H9 (cell line): ENCODE results near the gene GABBR2. TPM values are rescaled to one million over a fixed set of nuclear protein-coding genes. Genes with fewer than 3 reads are reported as not detected.
A peak's percentile ranks its signal among the peaks of the same experiment; 100 is the strongest.

Experiments used
- DNase-seq: peaks from one replicate; pipeline ENCODE4 v3.0.0-alpha.2; 2017
- H2AFZ ChIP-seq: one replicate; pipeline ENCODE4 v1.6.1; 2013; ENCODE audit warnings: mild to moderate bottlenecking, low read length, control low read depth, moderate library complexity
- H2AK5ac ChIP-seq: 2 replicates; pipeline ENCODE4 v1.6.1; 2013; ENCODE audit warnings: low read length, control low read depth, mixed read lengths; ENCODE audit not compliant: insufficient read length
- H2BK120ac ChIP-seq: one replicate; pipeline ENCODE4 v1.6.1; 2013; ENCODE audit warnings: low read depth, mild to moderate bottlenecking, low read length, control low read depth, inconsistent platforms; ENCODE audit not compliant: poor library complexity, severe bottlenecking
- H2BK12ac ChIP-seq: 2 replicates; pipeline ENCODE4 v1.6.1; 2013; ENCODE audit warnings: low read length, control low read depth, mixed read lengths, low read depth; ENCODE audit not compliant: insufficient read length
- H2BK15ac ChIP-seq: 2 replicates; pipeline ENCODE4 v1.6.1; 2013; ENCODE audit warnings: low read depth, low read length, control low read depth
- H2BK20ac ChIP-seq: one replicate; pipeline ENCODE4 v1.6.1; 2013; ENCODE audit warnings: low read depth, mild to moderate bottlenecking, low read length, control low read depth, inconsistent platforms; ENCODE audit not compliant: poor library complexity, severe bottlenecking
- H2BK5ac ChIP-seq: 2 replicates; pipeline ENCODE4 v1.6.1; 2013; ENCODE audit warnings: low read length, control low read depth, mixed read lengths; ENCODE audit not compliant: insufficient read length
- H3K14ac ChIP-seq: 2 replicates; pipeline ENCODE4 v1.6.1; 2013; ENCODE audit warnings: low read length, control low read depth; ENCODE audit not compliant: insufficient read depth
- H3K18ac ChIP-seq: 2 replicates; pipeline ENCODE4 v1.6.1; 2013; ENCODE audit warnings: low read depth, mild to moderate bottlenecking, mixed read lengths, low read length, control low read depth; ENCODE audit not compliant: insufficient read length
- H3K23ac ChIP-seq: 2 replicates; pipeline ENCODE4 v1.6.1; 2013; ENCODE audit warnings: low read length, control low read depth, mixed read lengths, low read depth; ENCODE audit not compliant: insufficient read length
- H3K23me2 ChIP-seq: 2 replicates; pipeline ENCODE4 v1.6.1; 2013; ENCODE audit warnings: low read depth, mild to moderate bottlenecking, mixed read lengths, low read length, control low read depth; ENCODE audit not compliant: insufficient read length, poor library complexity, severe bottlenecking
- H3K27ac ChIP-seq: 2 replicates; pipeline ENCODE4 v1.5.1; 2013; ENCODE audit warnings: low read length, control low read depth, mixed read lengths, low read depth; ENCODE audit not compliant: insufficient read length
- H3K27me3 ChIP-seq: 2 replicates; pipeline ENCODE4 v1.6.1; 2013; ENCODE audit warnings: low read length, control low read depth, inconsistent platforms; ENCODE audit not compliant: insufficient read depth
- H3K4ac ChIP-seq: 2 replicates; pipeline ENCODE4 v1.6.1; 2013; ENCODE audit warnings: low read depth, mild to moderate bottlenecking, control low read depth, inconsistent platforms, low read length, moderate library complexity
- H3K4me1 ChIP-seq: 2 replicates; pipeline ENCODE4 v1.6.1; 2013; ENCODE audit warnings: low read length, control low read depth, inconsistent platforms; ENCODE audit not compliant: insufficient read depth
- H3K4me2 ChIP-seq: 2 replicates; pipeline ENCODE4 v1.6.1; 2013; ENCODE audit warnings: low read length, control low read depth, mixed read lengths; ENCODE audit not compliant: insufficient read length, insufficient read depth
- H3K56ac ChIP-seq: 2 replicates; pipeline ENCODE4 v1.6.1; 2013; ENCODE audit warnings: low read depth, mild to moderate bottlenecking, mixed read lengths, low read length, control low read depth; ENCODE audit not compliant: insufficient read length
- H3K79me1 ChIP-seq: 2 replicates; pipeline ENCODE4 v1.6.1; 2013; ENCODE audit warnings: low read depth, mild to moderate bottlenecking, moderate library complexity, low read length, control low read depth, inconsistent platforms; ENCODE audit not compliant: insufficient read depth, poor library complexity, severe bottlenecking
- H3K79me2 ChIP-seq: 2 replicates; pipeline ENCODE4 v1.6.1; 2013; ENCODE audit warnings: low read length, control low read depth, inconsistent platforms; ENCODE audit not compliant: insufficient read depth
- H3K9ac ChIP-seq: 2 replicates; pipeline ENCODE4 v1.6.1; 2013; ENCODE audit warnings: low read length, control low read depth, mixed read lengths; ENCODE audit not compliant: insufficient read length; ENCODE audit errors: extremely low read depth
- H3K9me3 ChIP-seq: one replicate; pipeline ENCODE4 v1.6.1; 2013; ENCODE audit warnings: low read depth, low read length, inconsistent platforms; ENCODE audit not compliant: control insufficient read depth
- H3T11ph ChIP-seq: one replicate; pipeline ENCODE4 v1.6.1; 2013; ENCODE audit warnings: mild to moderate bottlenecking, low read length, control low read depth, inconsistent platforms
- H4K20me1 ChIP-seq: one replicate; pipeline ENCODE4 v1.6.1; 2013; ENCODE audit not compliant: control insufficient read depth, insufficient read length, insufficient read depth
- H4K5ac ChIP-seq: 2 replicates; pipeline ENCODE4 v1.6.1; 2013; ENCODE audit warnings: low read depth, mild to moderate bottlenecking, mixed read lengths, low read length, control low read depth; ENCODE audit not compliant: insufficient read length
- H4K8ac ChIP-seq: replicated peaks from 2 replicates; pipeline ENCODE4 v1.6.1; 2013; ENCODE audit warnings: low read length, control low read depth, mixed read lengths, low read depth; ENCODE audit not compliant: insufficient read length
- H4K91ac ChIP-seq: 2 replicates; pipeline ENCODE4 v1.6.1; 2013; ENCODE audit warnings: low read depth, mild to moderate bottlenecking, moderate library complexity, mixed read lengths, low read length, control low read depth; ENCODE audit not compliant: insufficient read length
- H3K27ac Mint-ChIP-seq, 3 experiments: 2 replicates in 2 of 3; 3 replicates in 1 of 3; pipeline ENCODE4 v1.8.0; 2020 to 2021; ENCODE audit warnings: mixed read lengths in 3 of 3, mild to moderate bottlenecking in 1 of 3, moderate library complexity in 1 of 3
- H3K27me3 Mint-ChIP-seq: 2 replicates; pipeline ENCODE4 v1.8.0; 2021; ENCODE audit warnings: low read depth, mild to moderate bottlenecking, moderate library complexity, mixed read lengths
- H3K36me3 Mint-ChIP-seq, 3 experiments: 2 replicates in 2 of 3; 3 replicates in 1 of 3; pipeline ENCODE4 v1.8.0; 2020 to 2021; ENCODE audit warnings: low read depth in 3 of 3, mixed read lengths in 3 of 3; ENCODE audit not compliant: insufficient read depth in 1 of 3
- H3K4me1 Mint-ChIP-seq, 2 experiments: 2 replicates each; pipeline ENCODE4 v1.8.0; 2020; ENCODE audit warnings: mixed read lengths in 2 of 2
- H3K4me3 Mint-ChIP-seq, 2 experiments: 2 replicates in 1 of 2; 3 replicates in 1 of 2; pipeline ENCODE4 v1.8.0; 2020 to 2021; ENCODE audit warnings: mild to moderate bottlenecking in 2 of 2, mixed read lengths in 2 of 2, moderate library complexity in 1 of 2
- H3K9me3 Mint-ChIP-seq, 2 experiments: 2 replicates in 1 of 2; 3 replicates in 1 of 2; pipeline ENCODE4 v1.8.0; 2020; ENCODE audit warnings: mild to moderate bottlenecking in 2 of 2, mixed read lengths in 2 of 2, moderate library complexity in 1 of 2
- WGBS: extraction: QIAGEN DNeasy Blood & Tissue Kit; methylation state at CpG from one replicate; pipeline ENCODE4 v1.1.7; 2013; ENCODE audit warnings: missing lambda C conversion rate, low lambda C conversion rate, mixed read lengths; ENCODE audit not compliant: insufficient read length; ENCODE audit errors: extremely low coverage; 5-methylcytosine and 5-hydroxymethylcytosine counted together
- total RNA-seq: library from RNA; stranded (reverse); gene quantifications from 2 replicates; pipeline ENCODE4 v1.2.1, GENCODE V29; 2021
- TF ChIP-seq, protein P1 (sequence below): fragments of 200-600 bp; sonication (generic); conservative IDR thresholded peaks from 3 replicates; pipeline ENCODE4 v1.8.0; 2021; ENCODE audit warnings: antibody characterized with exemption, mild to moderate bottlenecking

GABBR2 gene
- total RNA-seq, 1 experiment from 2014 or later, result 0.66 TPM

DNA sequence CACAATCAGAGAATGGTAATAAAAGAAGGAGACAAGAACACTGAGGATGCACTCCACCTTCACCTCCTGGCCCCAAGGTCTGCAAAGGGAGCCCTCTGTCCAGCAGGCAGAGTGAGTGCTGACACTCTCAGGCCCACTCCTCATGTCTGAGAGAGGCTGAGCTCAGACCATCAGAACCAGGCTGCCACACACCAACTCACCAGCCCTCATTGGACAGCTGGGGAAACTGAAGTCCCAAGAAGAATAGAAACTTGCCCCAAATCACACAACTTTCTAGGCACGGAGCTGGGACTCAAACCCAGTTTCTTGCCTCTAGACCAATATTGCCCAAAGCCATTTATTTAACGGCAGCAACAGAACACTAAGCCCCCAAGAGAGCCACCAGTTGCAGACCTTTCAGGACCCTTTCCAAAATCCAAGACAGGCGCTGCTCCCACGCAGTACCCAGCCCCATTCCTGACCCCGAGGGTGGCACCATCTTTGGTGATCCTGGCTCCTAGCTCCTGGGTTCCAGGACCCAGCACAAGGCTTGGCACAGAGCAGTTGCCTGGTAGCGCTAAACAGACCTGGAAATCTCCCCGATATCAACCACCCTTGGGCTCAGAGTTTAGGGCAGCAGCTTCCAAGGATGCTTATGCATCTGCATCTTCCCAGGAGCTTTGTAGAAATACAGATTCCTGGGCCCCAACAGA lies 192.4 kb downstream of the GABBR2 start:
- no CpG with 5 or more reads among the region's 7 CpGs for WGBS
- H3K14ac ChIP-seq, result peak overlapping the region; percentile 78; the same call in 1 of the 2 replicates
- H4K20me1 ChIP-seq, result no peaks in the 10 kb centered on the region
- H3K4me1 ChIP-seq, result no peaks in the 10 kb centered on the region
- H4K8ac ChIP-seq, result no peak overlapping the region
- H3K4me1 Mint-ChIP-seq, result 0 out of 4 replicates have a peak, but pooled peaks cover 0 to 2% of the 10 kb centered on the region in 2 experiments
- H3K9me3 Mint-ChIP-seq, result peaks cover 0 to 2% of the 10 kb centered on the region in 2 experiments; a peak in 1 of 5 replicates
- H3K27me3 Mint-ChIP-seq, result peaks cover 3% of the 10 kb centered on the region; the same call in 1 of the 2 replicates
- H3K79me1 ChIP-seq, result no peaks in the 10 kb centered on the region
- no peak overlapping the region for H4K5ac ChIP-seq
- no peak overlapping the region for H3T11ph ChIP-seq
- H3K36me3 Mint-ChIP-seq, result peaks cover 0 to 2% (median 0%) of the 10 kb centered on the region in 3 experiments; a peak in 1 of 7 replicates
- H2BK120ac ChIP-seq, result no peak overlapping the region
- H2BK15ac ChIP-seq, result no peak overlapping the region
- no peak overlapping the region for H3K9ac ChIP-seq
- H3K27ac ChIP-seq, result no peak overlapping the region
- no peaks in the 10 kb centered on the region for H3K79me2 ChIP-seq
- TF ChIP-seq, protein P1, sequence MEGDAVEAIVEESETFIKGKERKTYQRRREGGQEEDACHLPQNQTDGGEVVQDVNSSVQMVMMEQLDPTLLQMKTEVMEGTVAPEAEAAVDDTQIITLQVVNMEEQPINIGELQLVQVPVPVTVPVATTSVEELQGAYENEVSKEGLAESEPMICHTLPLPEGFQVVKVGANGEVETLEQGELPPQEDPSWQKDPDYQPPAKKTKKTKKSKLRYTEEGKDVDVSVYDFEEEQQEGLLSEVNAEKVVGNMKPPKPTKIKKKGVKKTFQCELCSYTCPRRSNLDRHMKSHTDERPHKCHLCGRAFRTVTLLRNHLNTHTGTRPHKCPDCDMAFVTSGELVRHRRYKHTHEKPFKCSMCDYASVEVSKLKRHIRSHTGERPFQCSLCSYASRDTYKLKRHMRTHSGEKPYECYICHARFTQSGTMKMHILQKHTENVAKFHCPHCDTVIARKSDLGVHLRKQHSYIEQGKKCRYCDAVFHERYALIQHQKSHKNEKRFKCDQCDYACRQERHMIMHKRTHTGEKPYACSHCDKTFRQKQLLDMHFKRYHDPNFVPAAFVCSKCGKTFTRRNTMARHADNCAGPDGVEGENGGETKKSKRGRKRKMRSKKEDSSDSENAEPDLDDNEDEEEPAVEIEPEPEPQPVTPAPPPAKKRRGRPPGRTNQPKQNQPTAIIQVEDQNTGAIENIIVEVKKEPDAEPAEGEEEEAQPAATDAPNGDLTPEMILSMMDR, result no peak
- no peak overlapping the region for H2AFZ ChIP-seq
- H3K4ac ChIP-seq, result no peak overlapping the region
- H2BK5ac ChIP-seq, result no peak overlapping the region
- no peak overlapping the region for H3K56ac ChIP-seq
- H3K4me2 ChIP-seq, result no peak overlapping the region
- H3K23ac ChIP-seq, result no peak overlapping the region
- H3K18ac ChIP-seq, result no peak overlapping the region
- no peaks in the 10 kb centered on the region for H3K9me3 ChIP-seq
- no peak for DNase-seq
- no peak overlapping the region for H2AK5ac ChIP-seq
- H3K27ac Mint-ChIP-seq, result no peak overlapping the region
- H4K91ac ChIP-seq, result no peak overlapping the region
- H2BK12ac ChIP-seq, result no peak overlapping the region
- no peak overlapping the region for H3K4me3 Mint-ChIP-seq
- peaks cover 3% of the 10 kb centered on the region for H3K23me2 ChIP-seq
- H3K27me3 ChIP-seq, result no peaks in the 10 kb centered on the region
- H2BK20ac ChIP-seq, result no peak overlapping the region
